HEK293T (cell line): ENCODE results near the gene KRT24.

Experiments
- BHLHE40 ChIP-seq: fragments of 450-650 bp; IDR thresholded peaks from 2 replicates; pipeline ENCODE4 v1.6.1; 2016; ENCODE audit warnings: mild to moderate bottlenecking, moderate library complexity, borderline replicate concordance
- CTBP1 ChIP-seq: fragments of 450-650 bp; IDR thresholded peaks from 2 replicates; pipeline ENCODE4 v1.6.1; 2016; ENCODE audit warnings: borderline replicate concordance
- ELF4 ChIP-seq: fragments of 450-650 bp; IDR thresholded peaks from 2 replicates; pipeline ENCODE4 v1.6.1; 2017; ENCODE audit warnings: antibody characterized with exemption
- FOXA1 ChIP-seq: fragments of 450-650 bp; IDR thresholded peaks from 2 replicates; pipeline ENCODE4 v1.6.1; 2016; ENCODE audit warnings: mild to moderate bottlenecking
- FOXM1 ChIP-seq: fragments of 450-650 bp; IDR thresholded peaks from 2 replicates; pipeline ENCODE4 v1.6.1; 2017; ENCODE audit warnings: mild to moderate bottlenecking, borderline replicate concordance
- LEF1 ChIP-seq: fragments of 450-650 bp; IDR thresholded peaks from 2 replicates; pipeline ENCODE4 v1.6.1; 2017; ENCODE audit warnings: mild to moderate bottlenecking, borderline replicate concordance
- NFRKB ChIP-seq: fragments of 450-650 bp; IDR thresholded peaks from 2 replicates; pipeline ENCODE4 v1.6.1; 2016; ENCODE audit warnings: mild to moderate bottlenecking, moderate library complexity
- PKNOX1 ChIP-seq: fragments of 450-650 bp; IDR thresholded peaks from 2 replicates; pipeline ENCODE4 v1.6.1; 2016
- SP1 ChIP-seq: fragments of 450-650 bp; IDR thresholded peaks from 2 replicates; pipeline ENCODE4 v1.6.1; 2017

- TF ChIP-seq NFRKB: no peak
- no peak for TF ChIP-seq BHLHE40
- TF ChIP-seq SP1: no peak
- TF ChIP-seq PKNOX1: no peak
- no peak for TF ChIP-seq ELF4
- no peak for TF ChIP-seq LEF1
- TF ChIP-seq FOXA1: no peak
- TF ChIP-seq CTBP1: no peak
- no peak for TF ChIP-seq FOXM1
Measured at GRCh38 chr17:40696651-40697072, 6.9 kb downstream of the KRT24 start.
